Measurements from ENCODE around the gene ATP1B3.
A peak's percentile ranks its signal among the peaks of the same experiment; 100 is the strongest.
"Not testable (repeated sequence)": the region's sequence is repeated elsewhere in the genome, so short reads cannot be mapped to it uniquely, and the experiment has no call there.

ATP1B3 gene

GRCh38 chr3:141876381-141876890, at the start of gene ATP1B3:
TSS of gene ATP1B3 (plus strand) at chr3:141876643. CDS start at chr3:141876802, 159 bp downstream.
- peak; percentile 97 for DNase-seq (ENCODE audit: low spot score)

DNA sequence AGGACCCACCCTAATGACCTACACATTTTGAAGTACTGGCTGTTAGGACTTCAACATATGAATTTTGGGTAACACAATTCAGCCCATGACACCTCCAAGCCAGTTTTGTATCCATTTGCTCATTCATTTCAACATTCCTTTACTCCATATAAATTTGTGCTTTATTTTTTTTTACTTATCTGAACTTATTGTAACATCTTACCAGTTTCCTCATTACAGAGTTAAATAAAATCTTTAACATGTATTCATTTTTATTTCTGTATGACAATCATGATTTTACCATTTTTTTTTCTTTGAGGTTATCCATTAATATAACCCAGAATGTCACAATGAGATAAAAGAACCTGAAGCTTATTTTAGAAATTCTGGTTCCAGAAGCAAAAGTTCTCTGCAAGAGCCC, 48.0 kb upstream of the ATP1B3 start:
- DNase-seq (ENCODE audit: low spot score): no peak

DNA sequence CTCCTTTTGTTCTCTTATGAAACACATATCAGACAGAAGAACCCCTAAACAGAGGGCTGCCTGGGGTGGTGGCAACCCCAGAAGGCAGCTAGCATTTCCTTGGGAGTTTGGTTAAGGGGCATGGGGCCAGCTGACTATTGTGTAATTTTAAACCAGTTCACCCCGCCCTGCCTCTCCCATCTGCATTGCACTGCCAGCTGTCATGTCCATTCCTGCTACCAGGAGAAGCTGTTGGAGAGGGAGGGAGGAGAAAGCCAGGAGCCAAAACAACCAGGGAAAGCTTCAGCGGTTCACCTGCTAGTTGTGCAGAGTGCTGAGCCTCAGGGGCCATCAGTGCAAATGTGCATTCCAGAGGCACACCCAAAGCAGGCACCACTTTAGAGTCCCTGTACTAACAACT, 47.6 kb upstream of the ATP1B3 start:
- peak; percentile 65 for DNase-seq (ENCODE audit: low spot score)

DNA sequence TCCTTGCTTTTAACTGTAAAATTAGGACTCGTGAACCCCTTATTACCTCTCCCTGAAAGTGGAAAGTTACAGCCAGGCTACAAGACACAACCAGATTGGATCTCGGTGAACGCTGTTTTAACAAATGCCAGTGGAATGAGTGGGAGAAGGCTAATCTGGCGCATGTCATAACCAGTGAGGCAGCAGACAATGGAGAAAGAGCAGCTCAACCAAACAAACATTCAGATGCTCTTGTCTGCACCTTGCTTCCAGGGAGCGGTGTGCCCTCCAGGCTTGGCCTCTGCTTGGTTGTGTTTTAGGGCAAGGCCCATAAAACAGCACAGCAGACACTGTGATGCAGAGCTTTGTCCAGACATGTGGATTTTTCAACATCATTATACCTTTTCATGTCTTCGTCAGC, 45.9 kb upstream of the ATP1B3 start:
- no peak for DNase-seq (ENCODE audit: low spot score)

GRCh38 chr3:141834292-141834691, 42.2 kb upstream of the ATP1B3 start:
- no peak for DNase-seq (ENCODE audit: low spot score)

DNA sequence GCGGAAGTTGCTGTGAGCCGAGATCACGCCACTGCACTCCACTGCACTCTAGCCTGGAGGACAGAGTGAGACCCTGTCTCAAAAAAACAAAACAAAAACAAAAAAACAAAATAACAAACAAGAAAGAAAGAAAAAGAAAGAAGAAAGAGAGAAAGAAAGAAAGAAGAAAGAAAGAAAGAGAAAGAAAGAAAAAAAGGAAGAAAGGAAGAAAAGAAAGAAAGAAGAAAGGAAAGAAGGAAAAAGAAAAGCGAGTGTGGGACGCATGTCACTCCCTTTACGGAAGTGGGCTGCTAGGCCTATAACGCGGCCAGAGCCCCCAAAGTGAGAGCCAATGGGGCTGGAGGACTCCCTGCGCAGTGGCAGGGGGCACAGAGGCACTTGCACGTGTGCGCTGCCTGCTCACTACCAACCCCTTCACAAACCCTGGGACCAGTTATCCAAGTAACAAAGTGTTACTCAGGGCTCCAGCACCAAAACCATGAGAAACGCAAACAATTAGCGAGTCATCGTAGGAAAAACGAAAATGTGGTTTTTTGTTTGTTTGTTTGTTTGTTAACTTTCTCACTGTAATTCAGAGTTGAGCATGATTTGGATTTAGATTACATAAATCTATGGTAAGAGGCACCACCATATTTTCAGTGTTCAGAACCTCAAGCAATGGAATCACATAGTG, 40.8 kb upstream of the ATP1B3 start:
- DNase-seq (ENCODE audit: low spot score): no peak

DNA sequence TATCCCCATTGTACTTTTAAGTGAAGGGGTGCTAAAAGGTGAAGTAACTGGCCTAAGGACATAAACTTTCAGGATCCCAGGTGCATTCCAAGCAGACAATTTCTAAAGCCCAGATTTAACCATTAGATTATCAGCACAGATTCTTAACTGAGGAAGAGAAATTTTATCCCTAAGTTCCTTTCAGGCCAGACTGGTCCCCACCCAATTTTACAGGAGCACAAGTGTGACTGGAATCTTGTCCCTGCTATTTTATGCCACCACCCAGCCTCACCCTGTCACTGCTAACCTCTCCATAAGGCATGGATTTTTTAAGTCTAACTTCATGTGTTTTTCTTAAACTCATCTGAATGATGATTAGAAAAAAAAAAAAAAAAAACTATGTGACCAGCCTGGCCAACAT, 37.1 kb upstream of the ATP1B3 start:
- DNase-seq (ENCODE audit: low spot score): no peak

DNA sequence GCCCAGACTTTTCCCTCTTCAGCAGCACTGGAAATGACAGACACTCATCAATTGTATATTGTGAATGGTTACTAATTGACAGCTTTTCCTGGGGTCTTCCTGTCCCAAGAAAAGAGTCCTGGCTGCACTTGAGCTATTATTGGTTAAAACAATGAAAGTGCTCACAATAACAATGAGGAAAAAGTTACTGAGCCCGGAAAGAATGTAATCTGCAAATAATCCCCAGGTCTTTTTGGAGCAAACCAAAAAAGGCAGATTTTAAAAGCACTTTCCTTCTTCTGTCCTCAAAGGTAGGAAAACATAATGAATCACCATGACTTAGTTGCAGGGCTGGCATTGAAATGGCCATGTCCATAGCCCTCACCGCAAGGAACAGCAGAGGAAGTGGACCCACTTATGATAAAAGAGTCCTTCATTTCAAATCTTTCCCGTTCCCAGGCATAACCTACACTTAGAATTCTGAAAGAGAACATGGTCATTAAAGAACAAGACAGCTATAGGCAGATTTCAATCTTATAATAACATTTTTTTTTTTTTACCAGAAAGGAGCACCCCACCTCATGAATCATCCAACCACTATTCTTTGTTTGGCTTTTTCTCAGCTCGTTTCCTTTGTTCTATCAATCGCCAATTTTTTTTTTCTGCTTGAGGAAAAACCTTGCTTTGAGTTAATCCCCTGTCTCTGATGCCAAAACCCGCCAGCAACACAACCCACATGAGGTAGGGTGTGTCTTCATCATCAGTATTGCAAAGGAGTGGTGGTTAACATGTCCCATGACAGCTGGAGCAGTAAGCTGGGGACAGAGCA, 35.5 kb upstream of the ATP1B3 start:
- no peak for DNase-seq (ENCODE audit: low spot score)

DNA sequence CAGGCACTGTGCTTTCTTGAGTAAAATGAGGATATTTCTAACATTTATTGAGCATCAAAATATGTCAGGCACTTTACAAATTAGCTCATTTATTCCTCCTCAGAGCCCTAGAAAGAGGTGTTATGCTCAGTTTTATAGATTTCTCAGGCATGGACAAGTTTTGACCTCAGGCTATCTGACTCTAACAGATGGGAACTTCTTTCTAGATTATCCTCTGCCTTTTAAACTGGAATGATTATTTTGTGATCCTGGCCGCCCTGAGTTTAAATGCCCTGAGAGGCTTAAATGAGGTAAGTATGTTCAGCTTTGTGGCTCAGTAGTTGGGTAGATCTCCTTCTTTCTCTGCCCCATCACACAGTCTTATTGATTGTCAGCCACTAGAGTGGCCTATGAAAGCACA, 32.3 kb upstream of the ATP1B3 start:
- DNase-seq (ENCODE audit: low spot score): no peak

GRCh38 chr3:141844812-141845211, 31.6 kb upstream of the ATP1B3 start:
- DNase-seq (ENCODE audit: low spot score): no peak

DNA sequence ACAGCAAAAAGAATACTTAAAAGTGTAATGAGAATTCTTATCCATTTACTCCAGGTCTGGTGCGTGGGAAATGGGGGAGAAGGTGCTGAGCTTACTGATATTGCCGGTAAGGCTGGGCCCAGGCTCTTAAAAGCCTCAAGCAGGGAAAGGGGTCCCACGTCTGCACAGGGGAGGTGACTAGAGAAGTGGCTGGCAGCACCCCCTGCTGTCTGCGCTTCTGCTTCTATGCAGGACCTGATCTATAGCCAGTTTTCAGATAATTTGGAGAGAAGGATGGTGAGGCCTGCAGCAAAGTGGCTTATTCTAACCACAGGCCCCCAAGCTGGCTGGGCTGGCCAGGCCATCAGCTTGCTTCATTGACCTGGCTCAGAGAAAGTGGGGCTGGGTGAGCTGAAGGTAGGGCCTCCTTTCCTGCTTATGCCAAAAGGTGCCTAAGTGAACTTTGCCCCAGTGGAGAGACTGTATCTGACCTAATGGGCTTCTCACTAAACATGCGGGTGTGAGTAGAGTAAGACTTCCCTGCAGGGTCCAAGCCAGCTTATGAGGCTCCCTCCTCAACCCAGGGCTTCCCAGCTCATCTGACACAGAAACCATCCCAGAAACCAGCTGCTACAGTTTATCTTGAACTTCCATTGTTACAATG, 30.9 kb upstream of the ATP1B3 start:
- DNase-seq (ENCODE audit: low spot score): no peak

DNA sequence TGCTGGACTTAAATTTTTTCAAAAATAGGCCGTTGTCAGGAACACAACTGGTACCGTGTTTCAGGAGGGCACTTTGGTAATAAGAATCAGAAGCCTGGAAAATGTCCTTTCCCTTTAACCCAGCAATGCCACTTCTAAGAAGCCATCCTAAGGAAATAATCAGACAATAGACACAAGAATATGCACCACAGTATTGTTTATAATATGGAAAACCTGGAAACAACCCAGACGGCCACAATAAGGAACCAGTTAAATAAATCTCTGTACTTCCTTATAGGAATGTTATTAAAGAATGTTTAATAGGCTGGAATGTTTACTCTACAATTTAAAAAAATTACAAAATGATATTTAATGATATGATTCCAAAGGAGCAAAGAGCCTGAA, 30.4 kb upstream of the ATP1B3 start:
- DNase-seq (ENCODE audit: low spot score): no peak

DNA sequence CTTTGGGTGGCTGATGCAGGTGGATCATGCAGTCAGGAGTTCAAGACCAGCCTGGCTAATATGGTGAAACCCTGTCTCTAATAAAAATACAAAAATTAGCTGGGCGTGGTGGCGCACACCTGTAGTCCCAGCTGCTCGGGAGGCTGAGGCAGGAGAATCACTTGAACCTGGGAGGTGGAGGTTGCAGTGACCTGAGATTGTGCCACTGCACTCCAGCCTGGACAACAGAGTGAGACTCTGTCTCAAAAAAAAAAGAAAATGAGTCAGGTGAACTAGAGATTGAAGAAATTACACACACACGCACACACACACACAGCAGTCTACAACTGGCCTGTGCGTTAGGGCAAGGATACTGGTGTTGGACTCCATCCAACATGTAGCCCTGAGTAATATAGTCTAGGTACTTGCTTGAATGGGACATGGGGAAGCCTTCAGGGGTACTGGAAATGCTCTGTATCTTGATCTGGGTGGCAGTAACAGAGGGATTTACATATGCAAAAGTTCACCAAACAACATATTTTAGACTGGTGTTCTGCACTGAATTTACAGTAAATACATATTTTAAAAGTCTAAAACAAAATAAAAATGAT, 28.2 kb upstream of the ATP1B3 start:
- not testable (repeated sequence) for DNase-seq (ENCODE audit: low spot score)

DNA sequence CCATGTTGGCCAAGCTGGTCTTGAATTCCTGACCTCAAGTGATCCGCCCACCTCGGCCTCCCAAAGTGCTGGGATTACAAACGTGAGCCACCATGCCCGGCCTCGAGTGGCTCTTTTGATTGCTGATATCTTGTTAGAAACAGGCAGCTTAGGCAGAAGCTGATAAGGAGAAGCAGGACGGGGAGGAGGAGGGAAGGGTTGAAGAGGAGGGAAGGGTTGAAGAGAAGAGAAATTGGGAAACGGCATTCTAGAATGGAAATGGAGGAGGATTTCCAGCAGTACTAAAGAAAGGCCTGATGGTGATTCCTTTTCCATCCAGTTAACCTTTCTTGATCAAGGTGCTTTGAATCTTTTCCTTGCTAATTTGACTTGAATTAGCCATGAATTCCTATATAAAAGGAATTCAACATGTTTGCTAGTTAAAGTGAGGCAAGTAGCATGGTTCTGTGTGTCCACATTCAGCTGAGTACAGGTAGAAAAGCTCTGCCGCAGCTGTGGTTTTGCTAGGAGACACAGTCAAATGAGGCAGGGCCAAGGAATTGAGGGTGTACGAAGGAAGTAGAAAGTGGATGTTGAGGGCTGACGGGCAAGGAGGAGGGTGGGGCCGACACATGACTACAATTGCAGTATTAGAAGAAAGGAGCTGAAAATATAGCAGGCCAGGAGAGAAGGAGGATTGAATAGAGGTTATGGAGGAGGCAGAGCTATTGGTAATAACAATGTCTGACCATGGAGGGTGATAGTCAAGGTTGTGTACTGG, 27.2 kb upstream of the ATP1B3 start:
- no peak for DNase-seq (ENCODE audit: low spot score)

GRCh38 chr3:141851411-141851810, 25.0 kb upstream of the ATP1B3 start:
- DNase-seq (ENCODE audit: low spot score): no peak

- DNase-seq (ENCODE audit: low spot score): peak; percentile 56
Observed at GRCh38 chr3:141853081-141853601, 23.3 kb upstream of the ATP1B3 start.

GRCh38 chr3:141853629-141854168, 22.7 kb upstream of the ATP1B3 start:
- no peak for DNase-seq (ENCODE audit: low spot score)

- DNase-seq (ENCODE audit: low spot score): no peak
Observed at GRCh38 chr3:141854599-141854998, 21.8 kb upstream of the ATP1B3 start.

- DNase-seq (ENCODE audit: low spot score): no peak
Observed at GRCh38 chr3:141858312-141858711, 18.1 kb upstream of the ATP1B3 start.

DNA sequence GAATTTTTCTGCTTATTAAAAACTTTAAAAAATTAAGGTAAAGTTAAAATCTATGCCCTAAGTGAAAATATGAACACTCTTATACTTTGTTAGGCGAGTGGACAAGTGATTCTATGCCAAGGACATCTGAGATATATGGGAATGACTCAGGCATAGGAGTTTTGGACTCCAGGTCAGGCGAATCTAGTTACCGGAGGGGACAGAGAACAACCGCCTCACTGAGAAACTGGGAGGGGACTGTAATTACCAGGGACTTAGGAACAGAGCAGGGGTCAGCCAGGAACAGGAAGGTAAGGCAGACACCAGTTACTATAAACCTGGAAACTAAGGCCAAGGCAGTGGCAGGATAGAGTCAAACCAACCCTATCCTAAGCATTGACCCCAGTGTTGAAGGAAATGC, 16.8 kb upstream of the ATP1B3 start:
- no peak for DNase-seq (ENCODE audit: low spot score)

GRCh38 chr3:141860086-141860669, 16.3 kb upstream of the ATP1B3 start:
- no peak for DNase-seq (ENCODE audit: low spot score)
